H9 (cell line): Measurements from ENCODE around the gene IQCM. TPM values are rescaled to one million over a fixed set of nuclear protein-coding genes. Genes with fewer than 3 reads are reported as not detected.

Source experiments
- DNase-seq: peaks from one replicate; pipeline ENCODE4 v3.0.0-alpha.2; 2017
- H2AFZ ChIP-seq: one replicate; pipeline ENCODE4 v1.6.1; 2013; ENCODE audit warnings: mild to moderate bottlenecking, low read length, control low read depth, moderate library complexity
- H2AK5ac ChIP-seq: 2 replicates; pipeline ENCODE4 v1.6.1; 2013; ENCODE audit warnings: low read length, control low read depth, mixed read lengths; ENCODE audit not compliant: insufficient read length
- H2BK120ac ChIP-seq: one replicate; pipeline ENCODE4 v1.6.1; 2013; ENCODE audit warnings: low read depth, mild to moderate bottlenecking, low read length, control low read depth, inconsistent platforms; ENCODE audit not compliant: poor library complexity, severe bottlenecking
- H2BK12ac ChIP-seq: 2 replicates; pipeline ENCODE4 v1.6.1; 2013; ENCODE audit warnings: low read length, control low read depth, mixed read lengths, low read depth; ENCODE audit not compliant: insufficient read length
- H2BK15ac ChIP-seq: 2 replicates; pipeline ENCODE4 v1.6.1; 2013; ENCODE audit warnings: low read depth, low read length, control low read depth
- H2BK20ac ChIP-seq: one replicate; pipeline ENCODE4 v1.6.1; 2013; ENCODE audit warnings: low read depth, mild to moderate bottlenecking, low read length, control low read depth, inconsistent platforms; ENCODE audit not compliant: poor library complexity, severe bottlenecking
- H2BK5ac ChIP-seq: 2 replicates; pipeline ENCODE4 v1.6.1; 2013; ENCODE audit warnings: low read length, control low read depth, mixed read lengths; ENCODE audit not compliant: insufficient read length
- H3K14ac ChIP-seq: 2 replicates; pipeline ENCODE4 v1.6.1; 2013; ENCODE audit warnings: low read length, control low read depth; ENCODE audit not compliant: insufficient read depth
- H3K18ac ChIP-seq: 2 replicates; pipeline ENCODE4 v1.6.1; 2013; ENCODE audit warnings: low read depth, mild to moderate bottlenecking, mixed read lengths, low read length, control low read depth; ENCODE audit not compliant: insufficient read length
- H3K23ac ChIP-seq: 2 replicates; pipeline ENCODE4 v1.6.1; 2013; ENCODE audit warnings: low read length, control low read depth, mixed read lengths, low read depth; ENCODE audit not compliant: insufficient read length
- H3K23me2 ChIP-seq: 2 replicates; pipeline ENCODE4 v1.6.1; 2013; ENCODE audit warnings: low read depth, mild to moderate bottlenecking, mixed read lengths, low read length, control low read depth; ENCODE audit not compliant: insufficient read length, poor library complexity, severe bottlenecking
- H3K27ac ChIP-seq: 2 replicates; pipeline ENCODE4 v1.5.1; 2013; ENCODE audit warnings: low read length, control low read depth, mixed read lengths, low read depth; ENCODE audit not compliant: insufficient read length
- H3K27me3 ChIP-seq: 2 replicates; pipeline ENCODE4 v1.6.1; 2013; ENCODE audit warnings: low read length, control low read depth, inconsistent platforms; ENCODE audit not compliant: insufficient read depth
- H3K4ac ChIP-seq: 2 replicates; pipeline ENCODE4 v1.6.1; 2013; ENCODE audit warnings: low read depth, mild to moderate bottlenecking, control low read depth, inconsistent platforms, low read length, moderate library complexity
- H3K4me1 ChIP-seq: 2 replicates; pipeline ENCODE4 v1.6.1; 2013; ENCODE audit warnings: low read length, control low read depth, inconsistent platforms; ENCODE audit not compliant: insufficient read depth
- H3K4me2 ChIP-seq: 2 replicates; pipeline ENCODE4 v1.6.1; 2013; ENCODE audit warnings: low read length, control low read depth, mixed read lengths; ENCODE audit not compliant: insufficient read length, insufficient read depth
- H3K56ac ChIP-seq: 2 replicates; pipeline ENCODE4 v1.6.1; 2013; ENCODE audit warnings: low read depth, mild to moderate bottlenecking, mixed read lengths, low read length, control low read depth; ENCODE audit not compliant: insufficient read length
- H3K79me1 ChIP-seq: 2 replicates; pipeline ENCODE4 v1.6.1; 2013; ENCODE audit warnings: low read depth, mild to moderate bottlenecking, moderate library complexity, low read length, control low read depth, inconsistent platforms; ENCODE audit not compliant: insufficient read depth, poor library complexity, severe bottlenecking
- H3K79me2 ChIP-seq: 2 replicates; pipeline ENCODE4 v1.6.1; 2013; ENCODE audit warnings: low read length, control low read depth, inconsistent platforms; ENCODE audit not compliant: insufficient read depth
- H3K9ac ChIP-seq: 2 replicates; pipeline ENCODE4 v1.6.1; 2013; ENCODE audit warnings: low read length, control low read depth, mixed read lengths; ENCODE audit not compliant: insufficient read length; ENCODE audit errors: extremely low read depth
- H3K9me3 ChIP-seq: one replicate; pipeline ENCODE4 v1.6.1; 2013; ENCODE audit warnings: low read depth, low read length, inconsistent platforms; ENCODE audit not compliant: control insufficient read depth
- H3T11ph ChIP-seq: one replicate; pipeline ENCODE4 v1.6.1; 2013; ENCODE audit warnings: mild to moderate bottlenecking, low read length, control low read depth, inconsistent platforms
- H4K20me1 ChIP-seq: one replicate; pipeline ENCODE4 v1.6.1; 2013; ENCODE audit not compliant: control insufficient read depth, insufficient read length, insufficient read depth
- H4K5ac ChIP-seq: 2 replicates; pipeline ENCODE4 v1.6.1; 2013; ENCODE audit warnings: low read depth, mild to moderate bottlenecking, mixed read lengths, low read length, control low read depth; ENCODE audit not compliant: insufficient read length
- H4K8ac ChIP-seq: replicated peaks from 2 replicates; pipeline ENCODE4 v1.6.1; 2013; ENCODE audit warnings: low read length, control low read depth, mixed read lengths, low read depth; ENCODE audit not compliant: insufficient read length
- H4K91ac ChIP-seq: 2 replicates; pipeline ENCODE4 v1.6.1; 2013; ENCODE audit warnings: low read depth, mild to moderate bottlenecking, moderate library complexity, mixed read lengths, low read length, control low read depth; ENCODE audit not compliant: insufficient read length
- H3K27ac Mint-ChIP-seq, 3 experiments: 2 replicates in 2 of 3; 3 replicates in 1 of 3; pipeline ENCODE4 v1.8.0; 2020 to 2021; ENCODE audit warnings: mixed read lengths in 3 of 3, mild to moderate bottlenecking in 1 of 3, moderate library complexity in 1 of 3
- H3K27me3 Mint-ChIP-seq: 2 replicates; pipeline ENCODE4 v1.8.0; 2021; ENCODE audit warnings: low read depth, mild to moderate bottlenecking, moderate library complexity, mixed read lengths
- H3K36me3 Mint-ChIP-seq, 3 experiments: 2 replicates in 2 of 3; 3 replicates in 1 of 3; pipeline ENCODE4 v1.8.0; 2020 to 2021; ENCODE audit warnings: low read depth in 3 of 3, mixed read lengths in 3 of 3; ENCODE audit not compliant: insufficient read depth in 1 of 3
- H3K4me1 Mint-ChIP-seq, 2 experiments: 2 replicates each; pipeline ENCODE4 v1.8.0; 2020; ENCODE audit warnings: mixed read lengths in 2 of 2
- H3K4me3 Mint-ChIP-seq, 2 experiments: 2 replicates in 1 of 2; 3 replicates in 1 of 2; pipeline ENCODE4 v1.8.0; 2020 to 2021; ENCODE audit warnings: mild to moderate bottlenecking in 2 of 2, mixed read lengths in 2 of 2, moderate library complexity in 1 of 2
- H3K9me3 Mint-ChIP-seq, 2 experiments: 2 replicates in 1 of 2; 3 replicates in 1 of 2; pipeline ENCODE4 v1.8.0; 2020; ENCODE audit warnings: mild to moderate bottlenecking in 2 of 2, mixed read lengths in 2 of 2, moderate library complexity in 1 of 2
- WGBS: extraction: QIAGEN DNeasy Blood & Tissue Kit; methylation state at CpG from one replicate; pipeline ENCODE4 v1.1.7; 2013; ENCODE audit warnings: missing lambda C conversion rate, low lambda C conversion rate, mixed read lengths; ENCODE audit not compliant: insufficient read length; ENCODE audit errors: extremely low coverage; 5-methylcytosine and 5-hydroxymethylcytosine counted together
- total RNA-seq: library from RNA; stranded (reverse); gene quantifications from 2 replicates; pipeline ENCODE4 v1.2.1, GENCODE V29; 2021
- TF ChIP-seq, protein P1 (sequence below): fragments of 200-600 bp; sonication (generic); conservative IDR thresholded peaks from 3 replicates; pipeline ENCODE4 v1.8.0; 2021; ENCODE audit warnings: antibody characterized with exemption, mild to moderate bottlenecking

IQCM gene
- total RNA-seq, 1 experiment from 2014 or later = 0.15 TPM

DNA sequence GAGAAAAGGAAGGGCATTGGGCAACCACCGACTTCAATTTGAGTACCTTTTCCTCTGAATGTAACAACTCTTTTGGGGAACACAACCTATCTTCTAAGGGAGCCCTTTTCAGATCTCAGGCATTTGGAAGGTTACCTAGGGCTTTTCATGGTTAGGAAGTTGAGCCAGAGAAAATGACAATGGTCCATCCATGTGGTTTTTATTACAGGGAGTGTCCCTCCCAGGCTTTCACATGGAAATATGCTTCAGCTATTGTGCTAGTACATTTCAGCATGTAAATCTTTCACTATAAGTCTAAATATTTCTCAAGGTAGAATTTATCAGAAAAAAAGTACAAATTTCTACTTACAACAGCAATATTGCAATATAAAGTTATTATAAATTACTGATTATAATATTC, 259.8 kb downstream of the IQCM start:
- Mint-ChIP-seq H3K4me1 (no peaks in the 10 kb centered on the region), H3K27ac (no peak overlapping the region), H3K9me3 (peaks cover 0 to 7% of the 10 kb centered on the region in 2 experiments; a peak in 2 of 5 replicates), H3K4me3 (no peak overlapping the region), H3K36me3 (no peaks in the 10 kb centered on the region; a peak in 1 of 7 replicates), H3K27me3 (no peaks in the 10 kb centered on the region)
- Histone ChIP-seq H3K56ac (no peak overlapping the region), H2AFZ (no peak overlapping the region), H3K79me2 (no peaks in the 10 kb centered on the region), H2BK20ac (no peak overlapping the region), H3K27me3 (no peaks in the 10 kb centered on the region), H2BK12ac (no peak overlapping the region), H3K27ac (no peak overlapping the region), H3K4me2 (no peak overlapping the region), H3K9ac (no peak overlapping the region), H4K20me1 (no peaks in the 10 kb centered on the region), H3K23ac (no peak overlapping the region), H2BK5ac (no peak overlapping the region), H3K18ac (no peak overlapping the region), H2BK120ac (no peak overlapping the region), H2AK5ac (no peak overlapping the region), H3T11ph (no peak overlapping the region), H4K5ac (no peak overlapping the region), H3K79me1 (no peaks in the 10 kb centered on the region), H3K9me3 (no peaks in the 10 kb centered on the region), H4K8ac (no peak overlapping the region), H3K23me2 (no peaks in the 10 kb centered on the region), H2BK15ac (no peak overlapping the region), H3K4me1 (no peaks in the 10 kb centered on the region), H3K4ac (no peak overlapping the region), H4K91ac (no peak overlapping the region), H3K14ac (no peak overlapping the region)
- DNase-seq = no peak
- TF ChIP-seq, protein P1, sequence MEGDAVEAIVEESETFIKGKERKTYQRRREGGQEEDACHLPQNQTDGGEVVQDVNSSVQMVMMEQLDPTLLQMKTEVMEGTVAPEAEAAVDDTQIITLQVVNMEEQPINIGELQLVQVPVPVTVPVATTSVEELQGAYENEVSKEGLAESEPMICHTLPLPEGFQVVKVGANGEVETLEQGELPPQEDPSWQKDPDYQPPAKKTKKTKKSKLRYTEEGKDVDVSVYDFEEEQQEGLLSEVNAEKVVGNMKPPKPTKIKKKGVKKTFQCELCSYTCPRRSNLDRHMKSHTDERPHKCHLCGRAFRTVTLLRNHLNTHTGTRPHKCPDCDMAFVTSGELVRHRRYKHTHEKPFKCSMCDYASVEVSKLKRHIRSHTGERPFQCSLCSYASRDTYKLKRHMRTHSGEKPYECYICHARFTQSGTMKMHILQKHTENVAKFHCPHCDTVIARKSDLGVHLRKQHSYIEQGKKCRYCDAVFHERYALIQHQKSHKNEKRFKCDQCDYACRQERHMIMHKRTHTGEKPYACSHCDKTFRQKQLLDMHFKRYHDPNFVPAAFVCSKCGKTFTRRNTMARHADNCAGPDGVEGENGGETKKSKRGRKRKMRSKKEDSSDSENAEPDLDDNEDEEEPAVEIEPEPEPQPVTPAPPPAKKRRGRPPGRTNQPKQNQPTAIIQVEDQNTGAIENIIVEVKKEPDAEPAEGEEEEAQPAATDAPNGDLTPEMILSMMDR = no peak
- no CpG with 5 or more reads among the region's 1 CpG for WGBS
